GM18526 (cell line): ENCODE data around the gene ETS1.

Experiments
- POLR2A ChIP-seq: IDR thresholded peaks from 3 replicates; pipeline ENCODE4 v1.6.1; 2011; ENCODE audit not compliant: insufficient read length; ENCODE audit errors: extremely low read depth

The ETS1 gene

GRCh38 chr11:128464878-128465450 lies 122.4 kb downstream of the ETS1 start:
- TF ChIP-seq POLR2A, result no peak

DNA sequence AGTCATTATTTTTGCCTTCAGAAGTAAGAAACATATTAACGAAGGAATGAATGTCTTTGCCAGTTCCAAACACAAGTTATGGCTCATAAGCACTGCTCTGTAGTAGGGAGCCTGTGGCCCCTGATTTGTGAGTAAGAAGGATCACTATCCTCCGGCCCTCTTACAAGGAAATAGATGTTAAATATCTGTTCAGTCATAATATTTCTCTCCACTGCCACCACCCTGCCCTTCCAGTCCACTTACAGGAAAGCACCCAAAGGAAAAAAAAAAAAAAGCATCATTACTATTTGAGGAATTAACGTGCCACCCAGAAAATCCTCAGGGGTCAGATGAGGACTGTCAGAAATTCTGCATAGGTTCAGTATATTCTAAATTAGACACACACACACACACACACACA lies 123.4 kb downstream of the ETS1 start:
- no peak for TF ChIP-seq POLR2A

DNA sequence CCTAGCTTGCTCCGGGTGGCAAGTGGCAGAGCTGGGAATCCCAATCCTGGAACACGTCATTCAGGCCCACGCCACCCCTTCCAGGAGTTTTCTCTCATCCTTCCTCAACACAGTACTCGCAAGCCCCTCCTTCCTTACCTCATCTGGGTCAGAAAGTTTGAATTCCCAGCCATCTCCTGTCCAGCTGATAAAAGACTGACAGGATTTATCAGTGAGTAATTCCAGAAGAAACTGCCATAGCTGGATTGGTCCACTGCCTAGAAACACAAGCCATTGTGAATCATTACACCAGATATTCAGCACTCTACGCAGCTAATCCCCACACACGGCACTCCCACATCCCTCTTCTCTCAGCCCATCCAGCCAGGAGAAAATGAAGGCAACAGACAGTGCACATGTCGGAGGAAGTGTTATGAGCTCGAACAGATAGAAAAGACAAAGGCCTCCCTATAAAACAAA lies 124.0 kb downstream of the ETS1 start:
- TF ChIP-seq POLR2A, result no peak

GRCh38 chr11:128462922-128463321 lies 124.4 kb downstream of the ETS1 start:
- TF ChIP-seq POLR2A, result no peak

GRCh38 chr11:128462189-128462588 lies 125.2 kb downstream of the ETS1 start:
- no peak for TF ChIP-seq POLR2A

- TF ChIP-seq POLR2A, result no peak
These were observed 129.0 kb downstream of the ETS1 start for GRCh38 chr11:128458321-128458720.

DNA sequence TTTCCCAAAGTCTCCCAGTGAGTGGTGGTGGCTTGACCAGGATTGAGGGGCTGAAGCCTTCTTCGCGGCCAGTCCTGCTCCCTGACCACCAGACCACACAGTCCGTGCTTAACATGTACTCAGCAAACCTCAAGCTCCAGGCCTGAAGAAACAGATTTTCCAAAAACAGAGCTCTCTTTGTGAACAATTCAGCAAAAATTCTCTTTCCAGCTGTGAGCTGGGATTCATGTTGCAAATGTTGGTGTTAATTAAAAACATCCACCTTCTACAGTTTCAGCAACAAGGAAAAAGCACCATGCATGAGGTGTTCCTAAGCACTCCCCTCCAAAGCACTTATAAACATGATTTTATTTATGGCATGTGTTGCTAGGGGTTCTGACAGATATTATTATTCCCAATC lies 129.5 kb downstream of the ETS1 start:
- no peak for TF ChIP-seq POLR2A

- no peak for TF ChIP-seq POLR2A
These were observed 130.6 kb downstream of the ETS1 start for GRCh38 chr11:128456566-128457268.

DNA sequence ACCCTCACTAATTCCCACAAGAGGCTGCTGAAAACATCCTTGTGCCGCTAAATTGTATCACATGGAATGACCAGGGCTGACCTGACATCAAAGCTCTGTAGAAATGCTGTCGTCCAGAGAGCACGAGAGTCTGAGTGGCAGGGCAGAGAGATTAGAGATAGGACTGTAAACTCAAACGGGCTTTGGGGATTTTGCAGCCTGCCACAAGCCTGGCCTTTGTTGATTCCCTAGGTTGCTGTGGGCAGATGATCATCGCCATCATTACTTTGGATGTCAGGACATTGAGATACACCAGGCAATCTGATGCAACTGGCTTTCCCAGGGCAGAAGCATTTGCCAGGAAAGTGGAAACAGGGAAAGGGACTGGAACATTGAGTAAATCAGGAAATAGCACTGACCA lies 131.6 kb downstream of the ETS1 start:
- no peak for TF ChIP-seq POLR2A

GRCh38 chr11:128453444-128454336 lies 133.7 kb downstream of the ETS1 start:
- no peak for TF ChIP-seq POLR2A

DNA sequence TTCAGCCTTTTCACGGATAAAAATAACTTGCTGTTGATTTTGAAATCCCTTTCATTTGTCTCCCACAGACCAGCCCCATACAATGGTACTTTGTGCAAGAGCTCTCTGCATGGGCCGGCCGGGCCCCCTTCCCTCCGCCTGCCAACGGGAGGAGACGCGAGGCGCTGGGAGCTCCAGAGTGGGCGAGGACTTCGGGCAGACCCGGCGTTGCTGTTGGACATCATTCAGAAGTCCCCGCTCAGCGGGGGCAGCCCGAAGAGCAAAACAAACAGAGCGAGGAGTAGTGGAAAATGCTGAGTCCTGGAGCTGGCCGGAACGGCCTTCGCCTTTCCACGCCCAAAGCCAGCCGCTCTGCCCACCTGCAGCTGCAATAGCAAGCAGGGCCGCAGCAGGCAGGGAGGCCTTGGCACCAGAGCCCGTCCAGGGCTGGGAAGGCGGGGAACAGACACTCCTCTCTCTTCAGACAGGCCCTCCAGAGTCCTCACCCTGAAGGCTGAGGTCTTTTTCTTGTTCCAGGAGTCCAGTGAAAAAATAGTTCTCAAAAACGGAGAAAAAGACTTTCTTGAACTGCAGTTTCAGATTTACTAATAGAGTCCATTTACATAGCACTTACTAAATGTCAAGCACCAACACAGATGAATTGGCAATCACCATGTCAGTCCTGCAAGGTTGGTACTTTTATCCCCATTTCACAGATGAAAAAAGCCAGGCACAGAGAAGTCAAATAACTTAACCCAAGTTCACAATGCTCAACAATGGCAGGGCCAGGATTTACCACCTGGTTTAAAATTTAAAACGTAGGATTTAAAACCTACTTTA lies 135.5 kb downstream of the ETS1 start:
- no peak for TF ChIP-seq POLR2A

GRCh38 chr11:128450882-128451651 lies 136.3 kb downstream of the ETS1 start:
- TF ChIP-seq POLR2A, result no peak

DNA sequence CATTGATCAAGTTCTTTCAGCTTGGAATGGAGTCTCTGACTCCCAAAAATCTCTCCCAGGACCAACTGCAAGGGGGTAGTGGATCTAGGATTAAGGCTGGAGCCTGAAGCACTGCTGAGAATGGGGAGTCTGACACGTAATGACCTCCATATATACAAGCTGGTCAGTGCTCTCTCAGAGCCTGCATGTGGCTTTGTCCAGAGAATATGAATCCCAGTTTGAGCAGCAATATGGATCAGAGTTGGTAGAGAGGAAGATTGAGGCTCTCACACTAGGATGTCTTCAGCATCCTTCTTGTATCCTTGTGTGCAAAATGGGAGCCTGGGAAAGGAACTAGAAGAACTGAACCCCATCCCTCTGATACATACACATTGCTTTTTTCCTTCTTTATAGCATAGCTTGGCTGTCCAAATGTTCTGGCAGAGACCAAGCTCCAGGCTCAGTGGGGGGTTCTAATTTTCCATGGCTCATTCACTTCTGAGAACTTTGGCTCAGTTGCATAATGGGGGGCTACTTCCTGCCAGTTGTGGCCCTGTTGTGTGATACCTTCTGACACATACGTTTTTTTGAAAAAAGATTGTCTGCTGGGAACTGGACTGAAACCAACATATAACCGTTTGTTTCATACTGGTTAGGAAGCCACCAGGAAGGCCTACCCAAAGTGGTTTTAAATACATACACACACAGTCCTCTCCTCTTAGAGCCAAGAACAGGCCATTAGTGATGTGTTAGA lies 138.2 kb downstream of the ETS1 start:
- no peak for TF ChIP-seq POLR2A
